Measurements from ENCODE around the gene NFYB.

DNA sequence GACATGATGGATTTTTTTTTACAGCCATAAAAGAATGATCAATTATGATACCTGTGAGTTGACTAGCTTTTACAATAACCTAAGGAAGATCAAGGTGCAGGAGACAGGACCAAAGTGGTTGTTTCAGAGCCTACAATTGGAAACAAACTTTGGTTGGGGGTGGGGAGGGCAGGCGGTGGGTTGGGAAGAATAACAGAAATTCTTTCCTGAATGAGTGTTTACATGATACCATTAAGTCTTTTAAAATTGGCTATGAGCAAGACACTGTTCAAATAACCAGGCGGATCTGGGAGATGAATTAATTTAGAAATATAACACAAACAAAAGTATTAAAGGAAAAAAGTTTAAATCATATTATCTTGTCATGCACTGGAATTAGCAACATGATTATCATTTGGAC is 7.2 kb downstream of the NFYB start:
- TF ChIP-seq CTCF (IDR thresholded peaks at IDR 0.05; ENCODE audit: insufficient read depth, low read length, poor library complexity, severe bottlenecking) (no peak), EZH2phosphoT487 (conservative IDR thresholded peaks at IDR 0.05; ENCODE audit: low read length) (no peak)
